AG04449 (cell line): ENCODE results near the gene KLF7.

Experiments used
- CTCF ChIA-PET: fragments of 350-600 bp; formaldehyde crosslinking; extraction: SDS; loops from one replicate; lab custom pipeline; 2021; ENCODE audit warnings: antibody characterized with exemption; lab: Yijun Ruan, JAX
- POLR2A ChIA-PET: fragments of 400-600, 350-600 bp; formaldehyde crosslinking; extraction: SDS; loops from one replicate; lab custom pipeline; 2020; ENCODE audit warnings: antibody characterized with exemption, inconsistent platforms; lab: Yijun Ruan, JAX
- DNase-seq: peaks from one replicate; pipeline ENCODE4 v3.0.0-alpha.2; 2010; ENCODE audit warnings: low read depth, low spot score
- H3K4me3 ChIP-seq: 2 replicates; pipeline ENCODE4 v1.5.1; 2011; ENCODE audit warnings: low read depth, mild to moderate bottlenecking, control low read depth, low read length
- TF ChIP-seq, protein P1 (sequence below): IDR thresholded peaks from one replicate; pipeline ENCODE4 v1.5.1; 2011; ENCODE audit warnings: mild to moderate bottlenecking, moderate library complexity, low read length, control low read depth, inconsistent platforms; ENCODE audit not compliant: insufficient read depth; ENCODE audit errors: missing control alignments

The KLF7 gene

DNA sequence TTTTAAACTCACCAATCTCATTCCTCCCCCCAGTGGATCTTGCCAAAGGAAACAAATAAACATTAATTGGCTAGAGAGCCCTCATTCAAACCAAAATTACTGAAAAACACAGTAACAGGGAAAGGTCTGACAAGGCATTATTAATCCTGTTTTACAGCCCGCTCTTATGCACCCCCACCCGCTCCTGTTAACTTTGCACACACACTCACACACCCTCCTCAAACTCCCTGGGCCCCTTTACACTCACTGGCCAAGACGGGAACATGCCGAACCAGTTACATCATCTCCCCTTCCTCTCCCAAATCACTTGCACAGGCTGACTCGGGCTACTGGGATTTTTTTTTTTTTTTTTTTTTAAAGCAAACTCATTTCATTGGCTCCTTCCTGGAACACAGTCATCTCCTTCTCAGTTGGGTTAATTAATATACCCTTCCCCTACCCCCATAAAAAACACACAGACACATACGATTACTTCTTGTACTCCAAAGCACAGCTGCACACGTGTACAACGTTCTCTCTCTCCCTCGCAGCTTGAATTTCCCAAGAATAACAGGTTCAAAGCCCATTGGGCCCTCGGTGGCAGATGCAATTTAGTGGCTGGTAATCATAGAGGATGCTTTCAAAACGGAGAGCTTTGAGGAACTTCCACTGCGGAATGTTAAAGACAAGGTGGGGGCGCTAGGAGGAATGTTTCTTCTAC, 31.8 kb downstream of the KLF7 start:
- ChIA-PET CTCF (interaction anchor here (1.0 to 1.2 kb wide), 5 partner anchors 9 to 339 kb away, joined by 3 to 7 read pairs (median 3); no protein-coding TSS in a partner anchor), POLR2A (interaction anchor here (0.6 to 1.4 kb wide), 3 partner anchors 32 to 125 kb away, joined by 3 read pairs; partner anchors contain the start of gene KLF7)
- TF ChIP-seq, protein P1, sequence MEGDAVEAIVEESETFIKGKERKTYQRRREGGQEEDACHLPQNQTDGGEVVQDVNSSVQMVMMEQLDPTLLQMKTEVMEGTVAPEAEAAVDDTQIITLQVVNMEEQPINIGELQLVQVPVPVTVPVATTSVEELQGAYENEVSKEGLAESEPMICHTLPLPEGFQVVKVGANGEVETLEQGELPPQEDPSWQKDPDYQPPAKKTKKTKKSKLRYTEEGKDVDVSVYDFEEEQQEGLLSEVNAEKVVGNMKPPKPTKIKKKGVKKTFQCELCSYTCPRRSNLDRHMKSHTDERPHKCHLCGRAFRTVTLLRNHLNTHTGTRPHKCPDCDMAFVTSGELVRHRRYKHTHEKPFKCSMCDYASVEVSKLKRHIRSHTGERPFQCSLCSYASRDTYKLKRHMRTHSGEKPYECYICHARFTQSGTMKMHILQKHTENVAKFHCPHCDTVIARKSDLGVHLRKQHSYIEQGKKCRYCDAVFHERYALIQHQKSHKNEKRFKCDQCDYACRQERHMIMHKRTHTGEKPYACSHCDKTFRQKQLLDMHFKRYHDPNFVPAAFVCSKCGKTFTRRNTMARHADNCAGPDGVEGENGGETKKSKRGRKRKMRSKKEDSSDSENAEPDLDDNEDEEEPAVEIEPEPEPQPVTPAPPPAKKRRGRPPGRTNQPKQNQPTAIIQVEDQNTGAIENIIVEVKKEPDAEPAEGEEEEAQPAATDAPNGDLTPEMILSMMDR = no peak
- peak; percentile 54 for DNase-seq
- H3K4me3 ChIP-seq = no peak overlapping the region

DNA sequence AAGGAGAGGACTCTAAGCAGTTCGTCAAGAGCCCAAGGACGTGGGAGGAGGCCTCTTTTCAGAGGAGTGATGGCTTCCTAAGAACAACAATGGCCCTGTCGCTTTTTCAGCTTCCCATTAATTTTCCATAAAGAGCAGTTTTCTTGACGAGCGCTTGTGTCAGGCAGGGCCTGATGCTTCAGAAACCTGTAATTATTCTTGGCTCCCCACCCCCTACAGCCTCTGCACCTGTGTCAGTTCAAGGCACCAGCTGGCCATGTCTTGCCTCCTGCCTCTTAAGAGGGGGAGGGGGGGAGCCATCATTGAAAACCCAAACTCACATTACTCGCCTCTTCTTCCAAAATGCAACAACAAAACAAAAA, 32.3 kb downstream of the KLF7 start:
- TF ChIP-seq, protein P1 = no peak
- no peak overlapping the region for H3K4me3 ChIP-seq
- CTCF ChIA-PET = interaction anchor here (1.0 kb wide), 1 partner anchor 81 kb away, joined by 3 read pairs; no protein-coding TSS in a partner anchor
- POLR2A ChIA-PET = interaction anchor here (1.4 kb wide), 1 partner anchor 32 kb away, joined by 3 read pairs; the partner anchor contains the start of gene KLF7
- no peak for DNase-seq

DNA sequence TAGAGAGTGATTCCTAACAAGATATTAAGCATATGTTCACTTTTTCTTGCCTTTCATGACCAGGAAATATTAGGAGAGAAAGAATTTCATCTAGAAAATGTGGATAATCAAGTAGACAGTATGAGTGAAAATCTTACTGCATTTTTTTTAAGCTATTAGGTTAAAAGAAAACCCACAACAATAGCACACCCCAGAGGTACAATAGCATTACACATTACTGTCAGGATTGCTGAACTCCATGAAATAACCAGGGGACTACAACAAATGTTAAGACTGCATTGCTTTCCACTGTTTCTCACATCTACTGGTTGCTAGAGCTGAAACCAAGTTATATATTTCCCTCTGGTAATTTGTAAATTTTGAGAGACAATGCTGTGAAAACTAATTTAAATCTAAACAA, 33.7 kb downstream of the KLF7 start:
- POLR2A ChIA-PET = no interaction called here
- no peak for DNase-seq
- CTCF ChIA-PET = interaction anchor here (0.9 to 1.3 kb wide), 2 partner anchors 9 to 148 kb away, joined by 3 read pairs; no protein-coding TSS in a partner anchor
- TF ChIP-seq, protein P1 = no peak
- H3K4me3 ChIP-seq = no peak overlapping the region

DNA sequence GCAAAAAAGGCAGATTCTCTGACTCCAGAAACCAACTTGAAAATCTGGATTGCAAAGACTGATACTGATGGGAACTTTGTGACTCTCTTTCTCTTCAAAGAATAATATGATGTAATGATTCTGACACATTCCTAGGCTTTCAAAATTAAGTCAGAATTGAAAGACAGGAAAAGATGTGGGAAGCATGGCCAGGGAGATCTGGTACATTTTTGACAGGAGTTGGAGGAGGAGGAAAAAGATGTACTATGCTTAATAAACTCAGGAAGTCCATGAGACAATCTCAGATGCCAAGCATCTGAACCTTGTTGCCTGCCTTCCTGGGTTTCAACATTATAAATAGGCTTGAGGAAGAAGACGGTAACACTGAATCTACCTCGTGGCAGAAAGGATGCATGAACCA, 34.2 kb downstream of the KLF7 start:
- ChIA-PET POLR2A (no interaction called here), CTCF (interaction anchor here (0.9 to 1.5 kb wide), 2 partner anchors 9 to 341 kb away, joined by 3 to 4 read pairs; no protein-coding TSS in a partner anchor)
- DNase-seq = no peak
- TF ChIP-seq, protein P1 = no peak
- no peak overlapping the region for H3K4me3 ChIP-seq

DNA sequence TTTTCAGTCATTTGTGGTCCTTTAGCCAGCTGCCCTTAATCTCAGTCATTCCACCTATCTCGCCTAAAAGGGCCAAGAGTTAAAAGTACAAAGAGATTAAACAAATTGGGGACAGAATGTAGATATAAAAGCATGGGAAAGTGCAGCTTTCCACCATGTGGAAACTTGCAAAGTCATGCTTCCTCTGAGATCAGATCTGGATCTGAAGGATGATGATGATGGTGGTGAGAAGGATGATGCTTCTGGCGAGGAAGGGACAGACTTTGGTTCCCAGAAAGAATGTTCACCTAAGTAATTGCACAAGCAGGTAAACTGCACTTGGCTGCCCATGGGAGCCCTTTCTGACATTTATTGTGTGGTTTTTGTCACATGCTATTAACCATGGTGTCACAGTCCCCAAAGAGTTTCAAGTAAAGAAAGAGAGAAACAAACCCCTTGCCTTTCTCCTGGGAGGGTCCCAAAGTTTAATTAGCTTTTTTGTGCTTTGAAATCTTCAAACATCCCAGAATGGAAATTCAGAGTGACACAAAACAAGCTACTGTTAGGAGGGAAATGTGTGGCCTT, 34.7 kb downstream of the KLF7 start:
- no peak overlapping the region for H3K4me3 ChIP-seq
- CTCF ChIA-PET = interaction anchor here (1.5 kb wide), 1 partner anchor 342 kb away, joined by 4 read pairs; no protein-coding TSS in a partner anchor
- no peak for DNase-seq
- TF ChIP-seq, protein P1 = no peak
- POLR2A ChIA-PET = interaction anchor here (1.4 kb wide), 1 partner anchor 10 kb away, joined by 4 read pairs; no protein-coding TSS in a partner anchor

DNA sequence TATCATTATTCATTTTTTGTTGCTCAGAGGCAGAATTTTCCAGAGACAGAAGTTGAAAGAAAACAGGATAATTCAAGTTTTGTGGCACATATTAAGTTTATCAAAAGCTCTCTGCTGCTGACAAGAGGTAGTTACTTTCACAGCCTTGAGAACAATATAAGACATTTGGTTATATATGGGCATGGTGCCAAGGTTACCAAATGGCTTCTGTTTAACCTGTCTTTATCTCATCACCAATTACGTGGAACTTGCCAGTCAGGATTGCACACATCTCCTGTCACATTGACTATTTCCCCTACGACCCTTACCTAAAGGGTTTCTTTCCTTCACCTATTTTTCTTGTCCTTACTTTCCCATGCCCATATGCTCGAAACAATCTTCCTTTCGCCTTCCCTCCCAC, 35.9 kb downstream of the KLF7 start:
- no peak overlapping the region for H3K4me3 ChIP-seq
- ChIA-PET CTCF (no interaction called here), POLR2A (interaction anchor here (1.4 kb wide), 1 partner anchor 9 kb away, joined by 4 read pairs; no protein-coding TSS in a partner anchor)
- no peak for DNase-seq
- TF ChIP-seq, protein P1 = no peak
